HepG2 (cell line): ENCODE results near the gene NUDT7. TPM values are rescaled to one million over a fixed set of nuclear protein-coding genes. Genes with fewer than 3 reads are reported as not detected.

Experiments used
- ATAC-seq: fragments of 200-7000 bp; cut with Tn5 transposase; 3 replicates; pipeline ENCODE4 v1.9.1; 2020; ENCODE audit warnings: mild to moderate bottlenecking, moderate library complexity
- BruUV-seq: library from RNA; stranded (reverse); fragments of 400-500 nt; replicated peaks from 2 replicates; lab custom pipeline; 2021; lab: Mats Ljungman, UMichigan
- CTCF ChIA-PET: fragments of 300-600 bp; formaldehyde crosslinking; extraction: SDS; loops from one replicate; lab custom pipeline; 2021; ENCODE audit warnings: low total read pairs, inconsistent platforms, low intra/inter-chr PET ratio; lab: Yijun Ruan, JAX
- POLR2A ChIA-PET: fragments of 350-600 bp; sonication (Branson Sonifier 250); formaldehyde crosslinking; loops from one replicate; lab custom pipeline; 2020; ENCODE audit warnings: antibody characterized with exemption, inconsistent platforms; lab: Yijun Ruan, JAX
- DNase-seq: peaks from one replicate; pipeline ENCODE4 v3.0.0-alpha.2; 2015; ENCODE audit warnings: low spot score
- FAIRE-seq: peaks from 3 replicates; lab custom pipeline; 2011; peaks lifted over from hg19 to GRCh38; lab: Jason Lieb, UNC
- H2AFZ ChIP-seq: one replicate; pipeline ENCODE4 v1.6.1; 2011; ENCODE audit warnings: low read length, inconsistent platforms
- H3K27ac ChIP-seq: fragments of 300-600 bp; 3 replicates; pipeline ENCODE4 v1.8.0; 2011; ENCODE audit warnings: mixed run types, mild to moderate bottlenecking, mixed read lengths, low read length, inconsistent platforms; ENCODE audit not compliant: insufficient read depth; ENCODE audit errors: extremely low read length
- H3K27me3 ChIP-seq, 2 experiments: fragments of 200-600 bp in 1 of 2; 2 replicates in 1 of 2; 3 replicates in 1 of 2; pipeline versions ENCODE4 v1.6.0 to v1.8.0; 2011; ENCODE audit warnings: low read length in 2 of 2, mild to moderate bottlenecking in 2 of 2, moderate library complexity in 2 of 2, inconsistent platforms in 1 of 2; ENCODE audit not compliant: insufficient read depth in 2 of 2, control insufficient read depth in 1 of 2
- H3K36me3 ChIP-seq, 2 experiments: fragments of 200-600 bp in 1 of 2; replicated peaks in 1 of 2; 2 replicates in 1 of 2; 3 replicates in 1 of 2; pipeline versions ENCODE4 v1.5.1 to v1.8.0; 2011; ENCODE audit warnings: low read length in 2 of 2, inconsistent platforms in 1 of 2; ENCODE audit not compliant: insufficient read depth in 2 of 2, control insufficient read depth in 1 of 2
- H3K4me1 ChIP-seq: 2 replicates; pipeline ENCODE4 v1.5.1; 2012; ENCODE audit warnings: low read length, inconsistent platforms; ENCODE audit not compliant: insufficient read depth
- H3K4me2 ChIP-seq: 2 replicates; pipeline ENCODE4 v1.6.0; 2011; ENCODE audit warnings: low read depth, low read length, inconsistent platforms
- H3K4me3 ChIP-seq, 3 experiments: fragments of 200-600 bp in 1 of 3; sonication (generic), shearing (Covaris generic) in 1 of 3; replicated peaks in 1 of 3; 2 replicates each; pipeline ENCODE4 v1.5.1; 2011 to 2016; ENCODE audit warnings: low read length in 3 of 3, inconsistent platforms in 2 of 3, low read depth in 2 of 3, mild to moderate bottlenecking in 2 of 3, control low read depth in 1 of 3, mixed read lengths in 1 of 3; ENCODE audit not compliant: insufficient read depth in 1 of 3
- H3K79me2 ChIP-seq: one replicate; pipeline ENCODE4 v1.6.1; 2011; ENCODE audit warnings: low read length, inconsistent platforms; ENCODE audit not compliant: insufficient read depth
- H3K9ac ChIP-seq: 2 replicates; pipeline ENCODE4 v1.6.0; 2011; ENCODE audit warnings: mild to moderate bottlenecking, low read depth, low read length, inconsistent platforms; ENCODE audit not compliant: insufficient read depth
- H3K9me3 ChIP-seq: 2 replicates; pipeline ENCODE4 v1.5.1; 2012; ENCODE audit warnings: mild to moderate bottlenecking, low read length
- H4K20me1 ChIP-seq: 2 replicates; pipeline ENCODE4 v1.6.0; 2011; ENCODE audit warnings: inconsistent platforms, mild to moderate bottlenecking, low read length, moderate library complexity; ENCODE audit not compliant: insufficient read depth
- ARNTL ChIP-seq: sonication (generic); formaldehyde crosslinking; IDR thresholded peaks from 2 replicates; pipeline ENCODE4 v1.4.0; 2020; ENCODE audit warnings: mild to moderate bottlenecking, missing genetic modification reagents
- GATAD2A ChIP-seq: IDR thresholded peaks from 2 replicates; pipeline ENCODE4 v1.6.1; 2016
- MLLT10 ChIP-seq: sonication (generic); formaldehyde crosslinking; IDR thresholded peaks from 2 replicates; pipeline ENCODE4 v1.4.0; 2020; ENCODE audit warnings: missing genetic modification reagents
- MZF1 ChIP-seq: sonication (generic); formaldehyde crosslinking; IDR thresholded peaks from 2 replicates; pipeline ENCODE4 v1.8.1; 2023; ENCODE audit warnings: mild to moderate bottlenecking, missing genetic modification reagents, borderline replicate concordance
- PAX8 ChIP-seq: sonication (generic); formaldehyde crosslinking; IDR thresholded peaks from 2 replicates; pipeline ENCODE4 v1.8.0; 2022; ENCODE audit warnings: mild to moderate bottlenecking, missing genetic modification reagents, borderline replicate concordance
- PCBP2 ChIP-seq: fragments of 200-400 bp; formaldehyde crosslinking; optimal IDR thresholded peaks from 2 replicates; pipeline ENCODE3; 2018; ENCODE audit warnings: low read length, low read depth; ENCODE audit not compliant: poor library complexity, severe bottlenecking
- SETDB1 ChIP-seq: sonication (generic); formaldehyde crosslinking; IDR thresholded peaks from 2 replicates; pipeline ENCODE4 v1.5.1; 2020; ENCODE audit warnings: missing genetic modification reagents, mild to moderate bottlenecking, borderline replicate concordance
- THAP11 ChIP-seq: IDR thresholded peaks from 2 replicates; pipeline ENCODE4 v1.6.1; 2016; ENCODE audit warnings: missing biosample characterization, missing genetic modification reagents
- ZFYVE20 ChIP-seq: sonication (generic); formaldehyde crosslinking; IDR thresholded peaks from 2 replicates; pipeline ENCODE4 v1.8.0; 2023; ENCODE audit warnings: low read depth, mild to moderate bottlenecking, moderate library complexity, missing genetic modification reagents, borderline replicate concordance
- ZNF205 ChIP-seq: IDR thresholded peaks from 2 replicates; pipeline ENCODE4 v1.6.1; 2018; ENCODE audit warnings: missing biosample characterization, missing genetic modification reagents
- ZNF235 ChIP-seq: sonication (generic); formaldehyde crosslinking; IDR thresholded peaks from 2 replicates; pipeline ENCODE4 v1.8.1; 2023; ENCODE audit warnings: mild to moderate bottlenecking, missing genetic modification reagents, borderline replicate concordance
- ZNF30 ChIP-seq: sonication (generic); formaldehyde crosslinking; IDR thresholded peaks from 2 replicates; pipeline ENCODE4 v1.5.0; 2020; ENCODE audit warnings: mild to moderate bottlenecking, missing genetic modification reagents
- ZNF567 ChIP-seq: sonication (generic); formaldehyde crosslinking; IDR thresholded peaks from 2 replicates; pipeline ENCODE4 v1.8.1; 2023; ENCODE audit warnings: mild to moderate bottlenecking, missing genetic modification reagents, borderline replicate concordance
- ZNF577 ChIP-seq: sonication (generic); formaldehyde crosslinking; IDR thresholded peaks from 2 replicates; pipeline ENCODE4 v1.4.0; 2020; ENCODE audit warnings: mild to moderate bottlenecking, low read depth, missing genetic modification reagents, borderline replicate concordance
- ZNF761 ChIP-seq: sonication (generic); formaldehyde crosslinking; conservative IDR thresholded peaks from 2 replicates; pipeline ENCODE4 v1.4.0; 2020; ENCODE audit warnings: mild to moderate bottlenecking, missing genetic modification reagents
- WGBS: methylation state at CpG from one replicate; pipeline ENCODE4 v1.1.6; 2017; ENCODE audit warnings: low lambda C conversion rate; 5-methylcytosine and 5-hydroxymethylcytosine counted together
- in situ Hi-C: cut with HindIII; loops from 2 replicates; pipeline ENCODE4 v1.10.0; 2017; ENCODE audit warnings: low pct_unique_long_range_greater_than_20kb; ENCODE audit not compliant: extremely low pct_ligation_motif_present
- intact Hi-C: fragments of 100-400 bp; cut with micrococcal nuclease; formaldehyde crosslinking; loops from one replicate; pipeline ENCODE4 v1.10.0; 2022; ENCODE audit not compliant: unreplicated experiment
- polyA plus RNA-seq, 8 experiments: library from polyadenylated mRNA; depleted of rRNA in 3 of 8; stranded (reverse) in 7 of 8; unstranded in 1 of 8; fragments of >200 nt; fragmentation: Illumina TruSeq in 4 of 8; extraction: Trizol in 4 of 8; gene quantifications; 2 replicates each; pipeline versions ENCODE4 v1.2.1 to v1.2.3, GENCODE V29; 2011 to 2016; ENCODE audit warnings: low read depth in 4 of 8, missing spikeins in 1 of 8, mixed read lengths in 1 of 8; ENCODE audit not compliant: insufficient read depth in 1 of 8
- total RNA-seq, 5 experiments: library from RNA; depleted of rRNA; stranded (reverse); fragments of >200 nt; fragmentation: Illumina TruSeq; extraction: Trizol; gene quantifications; 2 replicates each; pipeline ENCODE4 v1.2.3, GENCODE V29; 2016; ENCODE audit warnings: low read depth in 1 of 5
- TF ChIP-seq, protein P1 (sequence below): sonication (generic); formaldehyde crosslinking; IDR thresholded peaks from 2 replicates; pipeline ENCODE4; 2020; ENCODE audit warnings: missing genetic modification reagents, mild to moderate bottlenecking, borderline replicate concordance
- TF ChIP-seq, protein P2 (sequence below), 2 experiments: fragments of 450-650 bp in 1 of 2; sonication (generic) in 1 of 2; formaldehyde crosslinking; IDR thresholded peaks; 2 replicates each; pipeline versions ENCODE4 v1.5.0 to v1.8.0; 2020 to 2022; ENCODE audit warnings: mild to moderate bottlenecking in 1 of 2, missing genetic modification reagents in 1 of 2
- TF ChIP-seq, protein P3 (sequence below): IDR thresholded peaks from 2 replicates; pipeline ENCODE4 v1.6.1; 2016

Gene NUDT7
- total and polyA plus RNA-seq, 2 of the 13 experiments (the other 11 are each of a cell fraction or from before 2014, with no cell fraction given): 14.3 to 23.9 TPM

- WGBS: 13% methylated on average over 3 of the region's 3 CpGs
- H3K4me3 ChIP-seq: no peak overlapping the region
- POLR2A ChIA-PET: no interaction called here
- FAIRE-seq (no peak), ATAC-seq (no peak)
- TF ChIP-seq PCBP2 (no peak), ZNF205 (CRISPR knock-in tag) (no peak), MLLT10 (CRISPR knock-in tag) (no peak), SETDB1 (CRISPR knock-in tag) (no peak), ZFYVE20 (CRISPR knock-in tag) (no peak), PAX8 (CRISPR knock-in tag) (no peak), ZNF577 (no peak), ZNF235 (CRISPR knock-in tag) (no peak), ZNF30 (CRISPR knock-in tag) (no peak), THAP11 (CRISPR knock-in tag) (no peak), ZNF567 (CRISPR knock-in tag) (no peak), MZF1 (CRISPR knock-in tag) (no peak), ZNF761 (CRISPR knock-in tag) (no peak), ARNTL (CRISPR knock-in tag) (no peak), GATAD2A (CRISPR knock-in tag) (no peak)
- TF ChIP-seq, protein P1, sequence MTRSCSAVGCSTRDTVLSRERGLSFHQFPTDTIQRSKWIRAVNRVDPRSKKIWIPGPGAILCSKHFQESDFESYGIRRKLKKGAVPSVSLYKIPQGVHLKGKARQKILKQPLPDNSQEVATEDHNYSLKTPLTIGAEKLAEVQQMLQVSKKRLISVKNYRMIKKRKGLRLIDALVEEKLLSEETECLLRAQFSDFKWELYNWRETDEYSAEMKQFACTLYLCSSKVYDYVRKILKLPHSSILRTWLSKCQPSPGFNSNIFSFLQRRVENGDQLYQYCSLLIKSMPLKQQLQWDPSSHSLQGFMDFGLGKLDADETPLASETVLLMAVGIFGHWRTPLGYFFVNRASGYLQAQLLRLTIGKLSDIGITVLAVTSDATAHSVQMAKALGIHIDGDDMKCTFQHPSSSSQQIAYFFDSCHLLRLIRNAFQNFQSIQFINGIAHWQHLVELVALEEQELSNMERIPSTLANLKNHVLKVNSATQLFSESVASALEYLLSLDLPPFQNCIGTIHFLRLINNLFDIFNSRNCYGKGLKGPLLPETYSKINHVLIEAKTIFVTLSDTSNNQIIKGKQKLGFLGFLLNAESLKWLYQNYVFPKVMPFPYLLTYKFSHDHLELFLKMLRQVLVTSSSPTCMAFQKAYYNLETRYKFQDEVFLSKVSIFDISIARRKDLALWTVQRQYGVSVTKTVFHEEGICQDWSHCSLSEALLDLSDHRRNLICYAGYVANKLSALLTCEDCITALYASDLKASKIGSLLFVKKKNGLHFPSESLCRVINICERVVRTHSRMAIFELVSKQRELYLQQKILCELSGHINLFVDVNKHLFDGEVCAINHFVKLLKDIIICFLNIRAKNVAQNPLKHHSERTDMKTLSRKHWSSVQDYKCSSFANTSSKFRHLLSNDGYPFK (CRISPR knock-in tag): no peak
- TF ChIP-seq, protein P2, sequence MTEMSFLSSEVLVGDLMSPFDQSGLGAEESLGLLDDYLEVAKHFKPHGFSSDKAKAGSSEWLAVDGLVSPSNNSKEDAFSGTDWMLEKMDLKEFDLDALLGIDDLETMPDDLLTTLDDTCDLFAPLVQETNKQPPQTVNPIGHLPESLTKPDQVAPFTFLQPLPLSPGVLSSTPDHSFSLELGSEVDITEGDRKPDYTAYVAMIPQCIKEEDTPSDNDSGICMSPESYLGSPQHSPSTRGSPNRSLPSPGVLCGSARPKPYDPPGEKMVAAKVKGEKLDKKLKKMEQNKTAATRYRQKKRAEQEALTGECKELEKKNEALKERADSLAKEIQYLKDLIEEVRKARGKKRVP (CRISPR knock-in tag; IDR thresholded peaks at IDR 0.05): no peak
- TF ChIP-seq, protein P3, sequence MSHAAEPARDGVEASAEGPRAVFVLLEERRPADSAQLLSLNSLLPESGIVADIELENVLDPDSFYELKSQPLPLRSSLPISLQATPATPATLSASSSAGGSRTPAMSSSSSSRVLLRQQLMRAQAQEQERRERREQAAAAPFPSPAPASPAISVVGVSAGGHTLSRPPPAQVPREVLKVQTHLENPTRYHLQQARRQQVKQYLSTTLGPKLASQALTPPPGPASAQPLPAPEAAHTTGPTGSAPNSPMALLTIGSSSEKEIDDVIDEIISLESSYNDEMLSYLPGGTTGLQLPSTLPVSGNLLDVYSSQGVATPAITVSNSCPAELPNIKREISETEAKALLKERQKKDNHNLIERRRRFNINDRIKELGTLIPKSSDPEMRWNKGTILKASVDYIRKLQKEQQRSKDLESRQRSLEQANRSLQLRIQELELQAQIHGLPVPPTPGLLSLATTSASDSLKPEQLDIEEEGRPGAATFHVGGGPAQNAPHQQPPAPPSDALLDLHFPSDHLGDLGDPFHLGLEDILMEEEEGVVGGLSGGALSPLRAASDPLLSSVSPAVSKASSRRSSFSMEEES (CRISPR knock-in tag): no peak
- TF ChIP-seq, all 625 proteins: peak for 0
- CTCF ChIA-PET: no interaction called here
- no peaks in the 10 kb centered on the region for H4K20me1 ChIP-seq
- H3K4me1 ChIP-seq: no peaks in the 10 kb centered on the region
- BruUV-seq: no TSS peak
- H3K27ac ChIP-seq: no peak overlapping the region
- peaks cover 0 to 12% of the 10 kb centered on the region in 2 experiments; a peak in 4 of 5 replicates for H3K27me3 ChIP-seq
- in situ Hi-C loops (no loop called here), intact Hi-C loops (no loop called here)
- H3K79me2 ChIP-seq: no peaks in the 10 kb centered on the region
- H3K36me3 ChIP-seq: no peaks in the 10 kb centered on the region
- no peak overlapping the region for H3K4me2 ChIP-seq
- no peak overlapping the region for H2AFZ ChIP-seq
- no peak overlapping the region for H3K9ac ChIP-seq
- H3K9me3 ChIP-seq: no peaks in the 10 kb centered on the region
- DNase-seq: no peak
These were observed 41.8 kb upstream of the NUDT7 start for GRCh38 chr16:77680496-77680895.
